Smooth muscle cell (in vitro differentiated cells): ENCODE results near the gene RHOT2. TPM values are rescaled to one million over a fixed set of nuclear protein-coding genes. Genes with fewer than 3 reads are reported as not detected.
A peak's percentile ranks its signal among the peaks of the same experiment; 100 is the strongest.

Source experiments
- DNase-seq: peaks from one replicate; lab custom pipeline; 2025; ENCODE audit not compliant: unreplicated experiment; lab: John Stamatoyannopoulos, UW
- H2AFZ ChIP-seq: fragments of 200-600 bp; sonication (generic); 2 replicates; pipeline ENCODE4 v1.6.0; 2016; ENCODE audit warnings: antibody characterized with exemption, low read depth, mild to moderate bottlenecking
- H3F3A ChIP-seq: fragments of 200-600 bp; sonication (generic); 2 replicates; pipeline ENCODE4 v1.6.0; 2017; ENCODE audit warnings: antibody characterized with exemption, low read depth
- H3K27ac ChIP-seq: fragments of 200-600 bp; sonication (generic); 2 replicates; pipeline ENCODE4 v1.5.1; 2016; ENCODE audit warnings: low read depth, mild to moderate bottlenecking
- H3K27me3 ChIP-seq: fragments of 200-600 bp; sonication (generic); 2 replicates; pipeline ENCODE4 v1.6.1; 2016; ENCODE audit warnings: low read depth, mild to moderate bottlenecking
- H3K36me3 ChIP-seq: fragments of 200-600 bp; sonication (generic); 2 replicates; pipeline ENCODE4 v1.5.1; 2016; ENCODE audit warnings: low read depth
- H3K4me1 ChIP-seq: fragments of 200-600 bp; sonication (generic); 2 replicates; pipeline ENCODE4 v1.5.1; 2016; ENCODE audit warnings: low read depth
- H3K4me2 ChIP-seq: fragments of 200-600 bp; sonication (generic); 2 replicates; pipeline ENCODE4 v1.6.0; 2016; ENCODE audit warnings: mild to moderate bottlenecking
- H3K4me3 ChIP-seq: fragments of 200-600 bp; sonication (generic); 2 replicates; pipeline ENCODE4 v1.5.1; 2016; ENCODE audit warnings: mild to moderate bottlenecking
- H3K79me2 ChIP-seq: fragments of 200-600 bp; sonication (generic); 2 replicates; pipeline ENCODE4 v1.6.0; 2016; ENCODE audit warnings: low read depth, mild to moderate bottlenecking
- H3K9ac ChIP-seq: fragments of 200-600 bp; sonication (generic); 2 replicates; pipeline ENCODE4 v1.6.0; 2016; ENCODE audit warnings: low read depth
- H3K9me3 ChIP-seq: fragments of 200-600 bp; sonication (generic); replicated peaks from 2 replicates; pipeline ENCODE4 v1.5.1; 2016; ENCODE audit warnings: low read depth
- H4K20me1 ChIP-seq: fragments of 200-600 bp; sonication (generic); 2 replicates; pipeline ENCODE4 v1.6.0; 2016; ENCODE audit warnings: low read depth
- WGBS: methylation state at CpG from one replicate; pipeline ENCODE4 v1.1.7; 2016; ENCODE audit warnings: low lambda C conversion rate; 5-methylcytosine and 5-hydroxymethylcytosine counted together
- polyA plus RNA-seq: library from polyadenylated mRNA; unstranded; fragments of >200 nt; fragmentation: Nextera tagmentation; extraction: Ambion mirVana; gene quantifications from 2 replicates; pipeline ENCODE4 v1.2.1, GENCODE V29; 2016
- total RNA-seq: library from RNA; depleted of rRNA; stranded (reverse); fragments of >200 nt; gene quantifications from 2 replicates; pipeline ENCODE4 v1.2.3, GENCODE V29; 2014
- TF ChIP-seq, protein P1 (sequence below): fragments of 200-600 bp; sonication (generic); IDR thresholded peaks from 2 replicates; pipeline ENCODE4 v1.5.1; 2017; ENCODE audit warnings: borderline replicate concordance, mild to moderate bottlenecking, antibody characterized with exemption; ENCODE audit not compliant: insufficient read depth, poor library complexity, severe bottlenecking

The RHOT2 gene
- total and polyA plus RNA-seq, 2 experiments from 2014 or later, result 41.4 to 148 TPM

- Histone ChIP-seq H3K9ac (no peak overlapping the region), H3K79me2 (no peaks in the 10 kb centered on the region), H3K27me3 (no peaks in the 10 kb centered on the region), H3F3A (no peaks in the 10 kb centered on the region), H3K4me3 (no peak overlapping the region), H2AFZ (no peak overlapping the region), H4K20me1 (peaks cover 44% of the 10 kb centered on the region), H3K4me2 (peak overlapping the region; percentile 60), H3K4me1 (peaks cover 6% of the 10 kb centered on the region), H3K9me3 (no peaks in the 10 kb centered on the region), H3K36me3 (no peaks in the 10 kb centered on the region), H3K27ac (peak overlapping the region; percentile 94)
- DNase-seq, result no peak
- TF ChIP-seq, protein P1, sequence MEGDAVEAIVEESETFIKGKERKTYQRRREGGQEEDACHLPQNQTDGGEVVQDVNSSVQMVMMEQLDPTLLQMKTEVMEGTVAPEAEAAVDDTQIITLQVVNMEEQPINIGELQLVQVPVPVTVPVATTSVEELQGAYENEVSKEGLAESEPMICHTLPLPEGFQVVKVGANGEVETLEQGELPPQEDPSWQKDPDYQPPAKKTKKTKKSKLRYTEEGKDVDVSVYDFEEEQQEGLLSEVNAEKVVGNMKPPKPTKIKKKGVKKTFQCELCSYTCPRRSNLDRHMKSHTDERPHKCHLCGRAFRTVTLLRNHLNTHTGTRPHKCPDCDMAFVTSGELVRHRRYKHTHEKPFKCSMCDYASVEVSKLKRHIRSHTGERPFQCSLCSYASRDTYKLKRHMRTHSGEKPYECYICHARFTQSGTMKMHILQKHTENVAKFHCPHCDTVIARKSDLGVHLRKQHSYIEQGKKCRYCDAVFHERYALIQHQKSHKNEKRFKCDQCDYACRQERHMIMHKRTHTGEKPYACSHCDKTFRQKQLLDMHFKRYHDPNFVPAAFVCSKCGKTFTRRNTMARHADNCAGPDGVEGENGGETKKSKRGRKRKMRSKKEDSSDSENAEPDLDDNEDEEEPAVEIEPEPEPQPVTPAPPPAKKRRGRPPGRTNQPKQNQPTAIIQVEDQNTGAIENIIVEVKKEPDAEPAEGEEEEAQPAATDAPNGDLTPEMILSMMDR, result no peak
- 88% methylated on average over 21 of the region's 21 CpGs for WGBS
Observed at GRCh38 chr16:621526-622105, 46.3 kb upstream of the RHOT2 start.

GRCh38 chr16:622920-623280 is 45.0 kb upstream of the RHOT2 start:
- Histone ChIP-seq H3K4me1 (peaks cover 6% of the 10 kb centered on the region), H3K9me3 (no peaks in the 10 kb centered on the region), H3K27ac (peak overlapping the region; percentile 94), H3K79me2 (no peaks in the 10 kb centered on the region), H3K27me3 (no peaks in the 10 kb centered on the region), H4K20me1 (peaks cover 35% of the 10 kb centered on the region), H3K9ac (peak overlapping the region; percentile 79), H3K36me3 (no peaks in the 10 kb centered on the region), H2AFZ (no peak overlapping the region), H3F3A (no peaks in the 10 kb centered on the region), H3K4me3 (no peak overlapping the region), H3K4me2 (peak overlapping the region; percentile 65)
- TF ChIP-seq, protein P1, result no peak
- 89% methylated on average over 13 of the region's 17 CpGs for WGBS
- no peak for DNase-seq

- H3K9me3 ChIP-seq, result no peaks in the 10 kb centered on the region
- peaks cover 14% of the 10 kb centered on the region for H3K4me1 ChIP-seq
- WGBS, result 79% methylated on average over 10 of the region's 10 CpGs
- H3K4me2 ChIP-seq, result no peak overlapping the region
- DNase-seq, result no peak
- H3K27ac ChIP-seq, result peak overlapping the region; percentile 94
- no peak overlapping the region for H2AFZ ChIP-seq
- TF ChIP-seq, protein P1, result no peak
- H3K79me2 ChIP-seq, result no peaks in the 10 kb centered on the region
- no peaks in the 10 kb centered on the region for H3F3A ChIP-seq
- peak overlapping the region; percentile 20 for H3K9ac ChIP-seq
- H3K27me3 ChIP-seq, result no peaks in the 10 kb centered on the region
- no peak overlapping the region for H3K4me3 ChIP-seq
- no peaks in the 10 kb centered on the region for H3K36me3 ChIP-seq
- peaks cover 20% of the 10 kb centered on the region for H4K20me1 ChIP-seq
Observed at GRCh38 chr16:624526-625070, 43.3 kb upstream of the RHOT2 start.
